SK-N-SH (cell line): ENCODE measurements around the gene HTRA3. TPM values are rescaled to one million over a fixed set of nuclear protein-coding genes. Genes with fewer than 3 reads are reported as not detected.
A peak's percentile ranks its signal among the peaks of the same experiment; 100 is the strongest.

ENCODE experiments used
- CTCF ChIA-PET: fragments of 300-600, 350-600 bp; formaldehyde crosslinking; extraction: SDS; loops from one replicate; lab custom pipeline; 2021; lab: Yijun Ruan, JAX
- POLR2A ChIA-PET: fragments of 350-600 bp; sonication (Branson Sonifier 250); formaldehyde crosslinking; extraction: SDS; loops from one replicate; lab custom pipeline; 2020; ENCODE audit warnings: antibody characterized with exemption, inconsistent platforms; lab: Yijun Ruan, JAX
- DNase-seq: peaks from one replicate; pipeline ENCODE4 v3.0.0; 2012
- H2AFZ ChIP-seq: fragments of 200-600 bp; sonication (generic); 2 replicates; pipeline ENCODE4 v1.8.1; 2016; ENCODE audit warnings: antibody characterized with exemption, mild to moderate bottlenecking, low read depth
- H3F3A ChIP-seq: fragments of 200-600 bp; sonication (generic); replicated peaks from 2 replicates; pipeline ENCODE3; 2016; ENCODE audit warnings: antibody characterized with exemption, mild to moderate bottlenecking; ENCODE audit not compliant: insufficient read depth
- H3K27ac ChIP-seq, 2 experiments: fragments of 200-500 bp in 1 of 2; fragments of 200-600 bp in 1 of 2; sonication (Bioruptor generic) in 1 of 2; sonication (generic), shearing (Covaris generic) in 1 of 2; 2 replicates each; pipeline versions ENCODE4 v1.5.1 to v1.6.1; 2014 to 2016; ENCODE audit warnings: low read depth in 2 of 2, inconsistent platforms in 1 of 2, low read length in 1 of 2, mild to moderate bottlenecking in 1 of 2, mixed read lengths in 1 of 2
- H3K27me3 ChIP-seq: fragments of 200-600 bp; sonication (generic), shearing (Covaris generic); 2 replicates; pipeline ENCODE4 v1.6.1; 2016; ENCODE audit warnings: mixed run types; ENCODE audit not compliant: insufficient read depth
- H3K36me3 ChIP-seq, 2 experiments: fragments of 200-500 bp in 1 of 2; fragments of 200-600 bp in 1 of 2; sonication (Bioruptor generic) in 1 of 2; sonication (generic) in 1 of 2; replicated peaks in 1 of 2; 2 replicates each; pipeline versions ENCODE3 to v1.5.1; 2014 to 2016; ENCODE audit warnings: low read length in 1 of 2, mild to moderate bottlenecking in 1 of 2; ENCODE audit not compliant: insufficient read depth in 2 of 2, control insufficient read depth in 1 of 2
- H3K4me1 ChIP-seq, 2 experiments: fragments of 200-500 bp in 1 of 2; fragments of 200-600 bp in 1 of 2; sonication (Bioruptor generic) in 1 of 2; sonication (generic), shearing (Covaris generic) in 1 of 2; 2 replicates each; pipeline versions ENCODE4 v1.5.1 to v1.6.1; 2014 to 2016; ENCODE audit warnings: low read depth in 1 of 2, low read length in 1 of 2, mixed run types in 1 of 2; ENCODE audit not compliant: insufficient read depth in 2 of 2, control insufficient read depth in 1 of 2
- H3K4me2 ChIP-seq: fragments of 200-600 bp; sonication (generic), shearing (Covaris generic); 2 replicates; pipeline ENCODE4 v1.6.1; 2017; ENCODE audit warnings: mixed run types
- H3K4me3 ChIP-seq, 2 experiments: fragments of 200-500 bp in 1 of 2; fragments of 200-600 bp in 1 of 2; sonication (Bioruptor generic) in 1 of 2; sonication (generic), shearing (Covaris generic) in 1 of 2; 2 replicates each; pipeline versions ENCODE4 v1.5.1 to v1.8.1; 2014 to 2016; ENCODE audit warnings: low read depth in 2 of 2, inconsistent platforms in 1 of 2, low read length in 1 of 2, mild to moderate bottlenecking in 1 of 2, mixed read lengths in 1 of 2, moderate library complexity in 1 of 2
- H3K79me2 ChIP-seq: fragments of 200-600 bp; sonication (generic); 2 replicates; pipeline ENCODE4 v1.8.1; 2017; ENCODE audit warnings: mild to moderate bottlenecking; ENCODE audit not compliant: insufficient read depth
- H3K9ac ChIP-seq: fragments of 200-600 bp; sonication (generic); 2 replicates; pipeline ENCODE4 v1.6.1; 2017; ENCODE audit warnings: mixed run types
- H3K9me2 ChIP-seq: fragments of 200-600 bp; sonication (generic); 2 replicates; pipeline ENCODE4 v1.6.1; 2017; ENCODE audit warnings: mixed run types
- H3K9me3 ChIP-seq: fragments of 200-600 bp; sonication (generic); 2 replicates; pipeline ENCODE4 v1.6.1; 2017; ENCODE audit warnings: mixed run types, mild to moderate bottlenecking, moderate library complexity
- H4K20me1 ChIP-seq: fragments of 200-600 bp; sonication (generic); 2 replicates; pipeline ENCODE4 v1.6.1; 2017; ENCODE audit warnings: mild to moderate bottlenecking, mixed run types; ENCODE audit not compliant: insufficient read depth
- ELF1 ChIP-seq: IDR thresholded peaks from 2 replicates; pipeline ENCODE4 v1.4.0; 2012
- EZH2phosphoT487 ChIP-seq: fragments of 200-600 bp; sonication (generic); IDR thresholded peaks from 2 replicates; pipeline ENCODE4 v1.6.1; 2017; ENCODE audit warnings: low read depth, mixed run types, mild to moderate bottlenecking, antibody characterized with exemption, moderate library complexity, borderline replicate concordance
- FOSL2 ChIP-seq: IDR thresholded peaks from 2 replicates; pipeline ENCODE4 v1.4.0; 2012; ENCODE audit warnings: low read depth, mild to moderate bottlenecking, moderate library complexity, borderline replicate concordance
- JUND ChIP-seq: IDR thresholded peaks from 2 replicates; pipeline ENCODE4 v1.4.0; 2012
- MXI1 ChIP-seq: IDR thresholded peaks from 2 replicates; pipeline ENCODE4 v1.6.1; 2012; ENCODE audit warnings: mild to moderate bottlenecking, low read depth, low read length, improper control_type of control experiment
- RAD21 ChIP-seq: IDR thresholded peaks from 2 replicates; pipeline ENCODE4 v1.6.1; 2012; ENCODE audit warnings: mild to moderate bottlenecking, low read length
- RCOR1 ChIP-seq: fragments of 150-350 bp; IDR thresholded peaks from 2 replicates; pipeline ENCODE4 v1.6.1; 2017; ENCODE audit warnings: antibody characterized with exemption, low read length
- RFX5 ChIP-seq: IDR thresholded peaks from 2 replicates; pipeline ENCODE4 v1.6.1; 2012; ENCODE audit warnings: mild to moderate bottlenecking, improper control_type of control experiment, low read length
- RXRA ChIP-seq: IDR thresholded peaks from 2 replicates; pipeline ENCODE4 v1.4.0; 2012; ENCODE audit warnings: low read depth, mild to moderate bottlenecking, borderline replicate concordance
- SIN3A ChIP-seq: IDR thresholded peaks from 2 replicates; pipeline ENCODE4 v1.6.1; 2012; ENCODE audit warnings: low read depth, mild to moderate bottlenecking, low read length, moderate library complexity, borderline replicate concordance
- SMC3 ChIP-seq: IDR thresholded peaks from 2 replicates; pipeline ENCODE4 v1.6.1; 2012; ENCODE audit warnings: low read depth, low read length, improper control_type of control experiment
- TAF1 ChIP-seq: IDR thresholded peaks from 2 replicates; pipeline ENCODE4 v1.6.1; 2012; ENCODE audit warnings: low read depth, mild to moderate bottlenecking, low read length, moderate library complexity, borderline replicate concordance
- WGBS: methylation state at CpG from one replicate; pipeline ENCODE4 v1.1.6; 2017; ENCODE audit warnings: low lambda C conversion rate; 5-methylcytosine and 5-hydroxymethylcytosine counted together
- polyA plus RNA-seq, 3 experiments: library from polyadenylated mRNA; depleted of rRNA; stranded (reverse); fragments of >200 nt; gene quantifications; 2 replicates each; pipeline ENCODE4 v1.2.3, GENCODE V29; 2012
- TF ChIP-seq, protein P1 (sequence below): IDR thresholded peaks from 2 replicates; pipeline ENCODE4 v1.4.0; 2012; ENCODE audit warnings: low read depth, borderline replicate concordance
- TF ChIP-seq, protein P2 (sequence below): fragments of 150-350 bp; IDR thresholded peaks from 2 replicates; pipeline ENCODE4 v1.6.1; 2017; ENCODE audit warnings: antibody characterized with exemption, low read length, low read depth, borderline replicate concordance
- TF ChIP-seq, protein P3 (sequence below): IDR thresholded peaks from 2 replicates; pipeline ENCODE4 v1.4.0; 2012; ENCODE audit warnings: low read depth, borderline replicate concordance
- TF ChIP-seq, protein P4 (sequence below): fragments of 200-600 bp; sonication (generic); IDR thresholded peaks from 2 replicates; pipeline ENCODE4 v1.6.1; 2017; ENCODE audit warnings: antibody characterized with exemption, mild to moderate bottlenecking, moderate library complexity

Gene HTRA3
- polyA plus RNA-seq, 1 of the 3 experiments (the other 2 are of a cell fraction), result 0.05 TPM

DNA sequence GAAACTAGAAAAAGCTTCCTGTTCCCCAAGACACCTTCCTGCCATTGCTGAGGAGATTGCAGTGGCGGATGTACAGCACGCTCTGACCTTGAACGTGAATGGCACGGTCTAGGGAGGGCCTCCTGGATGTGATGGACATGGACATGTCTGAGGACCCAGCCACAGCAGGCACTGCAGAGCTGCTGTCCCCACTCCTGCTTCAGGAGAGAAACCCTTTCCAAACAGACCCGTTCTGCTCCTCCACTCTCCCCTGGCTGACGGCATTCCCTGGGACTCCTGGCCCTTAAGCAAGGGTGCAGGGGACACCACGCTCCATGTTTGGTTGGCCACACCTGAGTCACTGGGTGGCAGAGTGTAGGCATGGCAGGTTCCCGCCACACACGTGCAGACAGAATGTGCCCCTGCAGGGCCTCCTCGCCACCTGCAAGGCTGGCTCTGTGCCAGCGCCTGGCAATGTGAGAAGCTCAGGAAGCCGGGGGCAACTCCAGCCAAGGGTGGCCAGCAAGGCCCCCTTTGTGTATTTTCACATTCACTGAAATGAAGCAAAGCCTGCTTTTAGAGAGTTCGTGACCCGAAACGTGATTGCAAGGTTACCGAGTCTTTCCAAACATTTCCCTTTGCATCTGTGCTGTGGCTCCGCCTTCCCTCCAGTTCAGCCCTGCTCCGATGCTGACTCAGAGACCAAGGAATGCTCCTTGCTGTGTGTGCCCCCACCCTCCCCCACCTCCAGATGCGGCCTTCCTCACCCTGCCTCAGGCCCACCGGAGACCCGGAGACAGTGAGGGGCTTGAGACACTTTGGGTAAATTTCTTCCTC lies 46.1 kb downstream of the HTRA3 start (continued):
- TF ChIP-seq, protein P1, sequence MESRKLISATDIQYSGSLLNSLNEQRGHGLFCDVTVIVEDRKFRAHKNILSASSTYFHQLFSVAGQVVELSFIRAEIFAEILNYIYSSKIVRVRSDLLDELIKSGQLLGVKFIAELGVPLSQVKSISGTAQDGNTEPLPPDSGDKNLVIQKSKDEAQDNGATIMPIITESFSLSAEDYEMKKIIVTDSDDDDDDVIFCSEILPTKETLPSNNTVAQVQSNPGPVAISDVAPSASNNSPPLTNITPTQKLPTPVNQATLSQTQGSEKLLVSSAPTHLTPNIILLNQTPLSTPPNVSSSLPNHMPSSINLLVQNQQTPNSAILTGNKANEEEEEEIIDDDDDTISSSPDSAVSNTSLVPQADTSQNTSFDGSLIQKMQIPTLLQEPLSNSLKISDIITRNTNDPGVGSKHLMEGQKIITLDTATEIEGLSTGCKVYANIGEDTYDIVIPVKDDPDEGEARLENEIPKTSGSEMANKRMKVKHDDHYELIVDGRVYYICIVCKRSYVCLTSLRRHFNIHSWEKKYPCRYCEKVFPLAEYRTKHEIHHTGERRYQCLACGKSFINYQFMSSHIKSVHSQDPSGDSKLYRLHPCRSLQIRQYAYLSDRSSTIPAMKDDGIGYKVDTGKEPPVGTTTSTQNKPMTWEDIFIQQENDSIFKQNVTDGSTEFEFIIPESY, result no peak
- TF ChIP-seq, all 33 proteins: peak for 5

DNA sequence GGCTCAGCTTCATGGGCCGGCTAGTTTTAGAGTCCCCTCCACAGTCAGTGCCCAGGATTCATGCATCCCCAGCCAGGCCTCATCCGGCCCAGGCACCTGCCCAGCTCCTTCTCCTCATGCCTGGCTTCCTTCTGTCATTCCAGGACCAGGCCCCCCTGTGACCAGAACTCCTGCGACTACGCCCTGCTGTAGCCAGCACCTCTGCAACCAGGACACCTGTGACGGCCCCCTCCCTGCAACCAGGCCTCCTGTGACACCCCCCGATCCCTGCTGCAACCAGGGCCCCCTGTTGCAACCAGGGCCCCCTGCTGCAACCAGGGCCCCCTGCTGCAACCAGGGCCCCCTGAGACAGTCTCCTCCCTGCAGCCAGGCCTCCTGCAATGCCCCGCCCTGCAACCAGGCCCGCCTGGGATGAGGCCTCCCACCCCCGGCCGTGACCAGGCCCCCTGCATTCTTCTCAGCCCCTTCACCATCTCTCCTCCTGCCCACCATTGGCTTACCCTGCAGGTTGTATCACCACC lies 46.8 kb downstream of the HTRA3 start:
- no peak overlapping the region for H3K9ac ChIP-seq
- ChIA-PET POLR2A (no interaction called here), CTCF (interaction anchor here (1.8 kb wide), 1 partner anchor 74 kb away, joined by 7 read pairs; no protein-coding TSS in a partner anchor)
- H3F3A ChIP-seq, result no peaks in the 10 kb centered on the region
- WGBS, result 79% methylated on average over 7 of the region's 10 CpGs
- no peaks in the 10 kb centered on the region for H3K27me3 ChIP-seq
- TF ChIP-seq RCOR1, result no peak
- no peak for TF ChIP-seq FOSL2
- TF ChIP-seq, protein P1, result no peak
- H3K79me2 ChIP-seq, result no peaks in the 10 kb centered on the region
- no peak for DNase-seq
- H3K9me3 ChIP-seq, result no peaks in the 10 kb centered on the region
- peaks cover 6 to 21% of the 10 kb centered on the region in 2 experiments; a peak in 2 of 4 replicates for H3K4me1 ChIP-seq
- no peaks in the 10 kb centered on the region for H3K9me2 ChIP-seq
- no peaks in the 10 kb centered on the region for H3K36me3 ChIP-seq
- no peak overlapping the region for H3K27ac ChIP-seq
- no peaks in the 10 kb centered on the region for H4K20me1 ChIP-seq
- no peak overlapping the region for H2AFZ ChIP-seq
- peak overlapping the region; percentile 59; the same call in 1 of the 2 replicates for H3K4me2 ChIP-seq
- H3K4me3 ChIP-seq, result no peak overlapping the region

DNA sequence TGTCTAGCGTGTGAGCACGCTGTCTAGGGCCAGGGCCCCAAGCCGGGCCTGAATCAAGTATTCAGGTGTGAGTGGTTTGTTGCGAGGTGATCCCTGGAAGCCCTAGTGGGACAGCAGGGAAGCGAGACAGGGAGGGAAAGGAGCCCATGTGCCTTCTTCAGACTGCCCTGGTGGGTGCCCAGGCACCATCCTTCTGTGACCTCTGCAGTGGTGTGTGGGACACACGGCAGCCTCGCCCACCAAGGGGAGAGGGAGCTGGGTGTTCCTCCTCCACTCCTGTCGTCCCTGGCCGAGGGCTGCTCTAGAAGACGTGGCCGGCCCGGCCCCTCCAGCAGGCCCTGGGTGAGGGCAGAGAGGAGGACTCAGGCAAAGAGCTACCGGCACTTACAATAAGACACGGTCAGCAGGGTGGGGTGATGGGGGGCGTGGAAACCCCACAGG lies 47.4 kb downstream of the HTRA3 start:
- Histone ChIP-seq H3K9me2 (no peaks in the 10 kb centered on the region), H3K4me2 (no peak overlapping the region), H3K4me3 (no peak overlapping the region), H3F3A (no peaks in the 10 kb centered on the region), H3K4me1 (peaks cover 6 to 21% of the 10 kb centered on the region in 2 experiments; a peak in 2 of 4 replicates), H3K27ac (no peak overlapping the region), H3K36me3 (no peaks in the 10 kb centered on the region), H3K79me2 (no peaks in the 10 kb centered on the region), H3K9me3 (no peaks in the 10 kb centered on the region), H3K27me3 (no peaks in the 10 kb centered on the region), H4K20me1 (no peaks in the 10 kb centered on the region), H3K9ac (no peak overlapping the region), H2AFZ (no peak overlapping the region)
- ChIA-PET CTCF (no interaction called here), POLR2A (no interaction called here)
- 95% methylated on average over 11 of the region's 15 CpGs for WGBS
- no peak for DNase-seq
- TF ChIP-seq RXRA, result no peak
- TF ChIP-seq TAF1, result no peak
- TF ChIP-seq ELF1, result no peak
- no peak for TF ChIP-seq RFX5
- TF ChIP-seq SMC3, result no peak
- TF ChIP-seq, protein P2, sequence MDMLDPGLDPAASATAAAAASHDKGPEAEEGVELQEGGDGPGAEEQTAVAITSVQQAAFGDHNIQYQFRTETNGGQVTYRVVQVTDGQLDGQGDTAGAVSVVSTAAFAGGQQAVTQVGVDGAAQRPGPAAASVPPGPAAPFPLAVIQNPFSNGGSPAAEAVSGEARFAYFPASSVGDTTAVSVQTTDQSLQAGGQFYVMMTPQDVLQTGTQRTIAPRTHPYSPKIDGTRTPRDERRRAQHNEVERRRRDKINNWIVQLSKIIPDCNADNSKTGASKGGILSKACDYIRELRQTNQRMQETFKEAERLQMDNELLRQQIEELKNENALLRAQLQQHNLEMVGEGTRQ, result no peak
- TF ChIP-seq RAD21, result no peak
- TF ChIP-seq MXI1, result no peak
- TF ChIP-seq, protein P3, sequence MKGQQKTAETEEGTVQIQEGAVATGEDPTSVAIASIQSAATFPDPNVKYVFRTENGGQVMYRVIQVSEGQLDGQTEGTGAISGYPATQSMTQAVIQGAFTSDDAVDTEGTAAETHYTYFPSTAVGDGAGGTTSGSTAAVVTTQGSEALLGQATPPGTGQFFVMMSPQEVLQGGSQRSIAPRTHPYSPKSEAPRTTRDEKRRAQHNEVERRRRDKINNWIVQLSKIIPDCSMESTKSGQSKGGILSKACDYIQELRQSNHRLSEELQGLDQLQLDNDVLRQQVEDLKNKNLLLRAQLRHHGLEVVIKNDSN, result no peak
- TF ChIP-seq EZH2phosphoT487, result no peak
- no peak for TF ChIP-seq JUND
- no peak for TF ChIP-seq SIN3A
- TF ChIP-seq, protein P4, sequence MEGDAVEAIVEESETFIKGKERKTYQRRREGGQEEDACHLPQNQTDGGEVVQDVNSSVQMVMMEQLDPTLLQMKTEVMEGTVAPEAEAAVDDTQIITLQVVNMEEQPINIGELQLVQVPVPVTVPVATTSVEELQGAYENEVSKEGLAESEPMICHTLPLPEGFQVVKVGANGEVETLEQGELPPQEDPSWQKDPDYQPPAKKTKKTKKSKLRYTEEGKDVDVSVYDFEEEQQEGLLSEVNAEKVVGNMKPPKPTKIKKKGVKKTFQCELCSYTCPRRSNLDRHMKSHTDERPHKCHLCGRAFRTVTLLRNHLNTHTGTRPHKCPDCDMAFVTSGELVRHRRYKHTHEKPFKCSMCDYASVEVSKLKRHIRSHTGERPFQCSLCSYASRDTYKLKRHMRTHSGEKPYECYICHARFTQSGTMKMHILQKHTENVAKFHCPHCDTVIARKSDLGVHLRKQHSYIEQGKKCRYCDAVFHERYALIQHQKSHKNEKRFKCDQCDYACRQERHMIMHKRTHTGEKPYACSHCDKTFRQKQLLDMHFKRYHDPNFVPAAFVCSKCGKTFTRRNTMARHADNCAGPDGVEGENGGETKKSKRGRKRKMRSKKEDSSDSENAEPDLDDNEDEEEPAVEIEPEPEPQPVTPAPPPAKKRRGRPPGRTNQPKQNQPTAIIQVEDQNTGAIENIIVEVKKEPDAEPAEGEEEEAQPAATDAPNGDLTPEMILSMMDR, result no peak
